Heart left ventricle (tissue), 13 donors: ENCODE measurements around the gene PSMC5.

Source experiments
- POLR2A ChIP-seq, 2 donors: fragments of 450-650 bp; IDR thresholded peaks; one replicate each; pipeline ENCODE4 v1.6.1; 2017; ENCODE audit warnings: antibody characterized with exemption in 2 of 2, mild to moderate bottlenecking in 2 of 2, moderate library complexity in 2 of 2
- TF ChIP-seq, protein P1 (sequence below), 12 donors: fragments of 200-600 bp; sonication (generic) in 4 of 12; IDR thresholded peaks; one replicate each; pipeline versions ENCODE4 v1.5.0 to v1.8.0; 2018 to 2022; ENCODE audit warnings: antibody characterized with exemption in 12 of 12, mild to moderate bottlenecking in 5 of 12
- donor health status: ischemic (EF 13 %, LVEDD 7.1; RV severe dilation, severe dysfunction).
- donor health status: DM: no; HTN: yes; CAD: no.
- donor health status: DM: no; HTN: no; CAD: no.
- donor health status: ischemic (EF 25% LVEDD 6.9; RV normal size, moderate dysfunction).
- donor health status: ischemic (EF 25% LVEDD 5.7; RV mildly dilated, moderate dysfunction).
- donor health status: ischemic (EF 35%, LVEDD 5.7; RV mildly dilated, moderate dysfunction).
- donor health status: nonischemic (EF 11% LVEDD 7.7; RV severe dilation, severe dysfunction).
- donor health status: DM: yes; HTN: yes; CAD: no.
- donor health status: PGD.
- donor health status: ischemic (EF 29% LVEDD 5.4; RV normal size, mild dysfunction).
- donor health status: nonischemic (EF 23%, LVEDD 6.1; RV moderate dilation, normal function).

DNA sequence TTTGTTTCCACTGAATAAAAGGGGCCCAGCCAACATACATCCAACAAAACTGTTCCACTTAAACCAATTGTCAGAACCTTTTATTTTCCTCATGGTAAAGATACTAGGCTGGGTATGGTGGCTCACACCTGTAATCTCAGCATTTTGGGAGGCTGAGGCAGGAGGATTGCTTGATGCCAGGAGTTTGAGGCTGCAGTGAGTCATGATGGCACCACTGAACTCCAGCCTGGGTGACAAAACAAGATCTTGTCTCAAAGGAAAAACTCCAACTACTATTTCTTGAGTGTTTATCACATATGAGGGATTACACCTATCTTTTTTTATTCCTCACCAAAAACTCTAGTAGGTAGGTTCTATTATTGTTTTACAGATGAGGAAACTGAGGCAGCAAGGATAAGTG lies 4.7 kb upstream of the PSMC5 start:
- TF ChIP-seq, protein P1, sequence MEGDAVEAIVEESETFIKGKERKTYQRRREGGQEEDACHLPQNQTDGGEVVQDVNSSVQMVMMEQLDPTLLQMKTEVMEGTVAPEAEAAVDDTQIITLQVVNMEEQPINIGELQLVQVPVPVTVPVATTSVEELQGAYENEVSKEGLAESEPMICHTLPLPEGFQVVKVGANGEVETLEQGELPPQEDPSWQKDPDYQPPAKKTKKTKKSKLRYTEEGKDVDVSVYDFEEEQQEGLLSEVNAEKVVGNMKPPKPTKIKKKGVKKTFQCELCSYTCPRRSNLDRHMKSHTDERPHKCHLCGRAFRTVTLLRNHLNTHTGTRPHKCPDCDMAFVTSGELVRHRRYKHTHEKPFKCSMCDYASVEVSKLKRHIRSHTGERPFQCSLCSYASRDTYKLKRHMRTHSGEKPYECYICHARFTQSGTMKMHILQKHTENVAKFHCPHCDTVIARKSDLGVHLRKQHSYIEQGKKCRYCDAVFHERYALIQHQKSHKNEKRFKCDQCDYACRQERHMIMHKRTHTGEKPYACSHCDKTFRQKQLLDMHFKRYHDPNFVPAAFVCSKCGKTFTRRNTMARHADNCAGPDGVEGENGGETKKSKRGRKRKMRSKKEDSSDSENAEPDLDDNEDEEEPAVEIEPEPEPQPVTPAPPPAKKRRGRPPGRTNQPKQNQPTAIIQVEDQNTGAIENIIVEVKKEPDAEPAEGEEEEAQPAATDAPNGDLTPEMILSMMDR (IDR thresholded peaks at IDR 0.05), result no peak
- no peak for TF ChIP-seq POLR2A (IDR thresholded peaks at IDR 0.05)
